Midbrain (tissue), 1 donor: ENCODE results near the gene UVRAG.
A peak's percentile ranks its signal among the peaks of the same experiment; 100 is the strongest.

Experiments
- DNase-seq: peaks from one replicate; lab custom pipeline; 2025; lab: John Stamatoyannopoulos, UW

The UVRAG gene

DNA sequence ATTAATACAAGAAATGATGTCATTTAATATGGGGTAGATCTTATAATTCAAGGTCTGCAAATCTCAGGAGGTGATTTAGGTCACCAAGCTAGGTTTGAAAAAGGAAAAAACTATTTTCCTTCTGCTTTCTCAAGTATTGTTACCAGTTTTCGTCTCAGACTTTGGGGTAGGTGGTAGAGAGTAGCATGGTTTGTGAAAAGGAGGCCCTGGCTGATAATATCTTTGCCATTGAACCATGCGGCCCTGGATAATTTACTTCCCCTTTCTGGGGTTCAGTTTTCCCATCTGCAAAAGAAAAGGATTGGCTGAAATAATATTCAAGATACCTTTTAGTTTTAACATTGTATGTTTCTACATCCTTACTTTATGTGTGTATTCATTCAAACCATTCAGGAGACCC is 299.2 kb downstream of the UVRAG start:
- no peak for DNase-seq

DNA sequence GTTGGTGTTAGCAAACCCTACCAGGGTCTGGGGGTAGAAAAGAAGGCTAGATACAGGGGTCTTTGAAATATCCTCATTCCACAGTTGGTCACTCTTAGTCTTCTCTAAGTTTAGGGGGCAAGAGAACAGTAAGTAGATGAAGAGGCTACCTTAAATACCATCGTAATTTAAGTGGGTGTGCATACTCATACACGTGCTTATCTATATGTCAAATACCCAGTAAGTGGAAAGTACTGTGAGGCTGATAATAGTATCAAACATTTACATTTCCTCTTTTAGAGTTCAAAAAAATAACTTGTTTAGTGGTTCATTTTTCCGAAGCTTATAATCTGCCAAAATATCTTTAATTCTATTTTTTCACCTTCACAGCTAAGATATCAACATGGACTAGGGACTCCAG is 300.5 kb downstream of the UVRAG start:
- no peak for DNase-seq

- DNase-seq = no peak
Observed at GRCh38 chr11:76119032-76119431, 304.0 kb downstream of the UVRAG start.

DNA sequence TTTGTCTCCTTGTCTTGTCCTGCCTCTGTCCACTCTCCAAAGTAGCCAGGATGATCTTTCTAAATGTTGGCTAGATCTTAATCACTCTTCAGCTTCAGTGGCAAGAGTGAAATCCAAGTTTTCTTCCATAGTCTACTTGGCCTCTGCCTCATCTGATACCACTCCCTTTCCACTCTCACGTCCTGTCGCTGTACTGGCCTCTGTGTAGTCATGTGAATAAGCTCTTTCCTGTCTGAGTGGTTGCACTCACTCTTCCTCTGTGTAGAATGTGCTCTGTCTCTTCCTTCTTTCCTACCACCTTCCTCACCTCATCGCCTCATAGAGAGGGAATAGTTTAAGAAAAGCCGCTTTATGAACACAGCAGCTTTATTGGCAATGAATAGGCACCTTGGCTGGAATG is 304.8 kb downstream of the UVRAG start:
- DNase-seq = no peak

DNA sequence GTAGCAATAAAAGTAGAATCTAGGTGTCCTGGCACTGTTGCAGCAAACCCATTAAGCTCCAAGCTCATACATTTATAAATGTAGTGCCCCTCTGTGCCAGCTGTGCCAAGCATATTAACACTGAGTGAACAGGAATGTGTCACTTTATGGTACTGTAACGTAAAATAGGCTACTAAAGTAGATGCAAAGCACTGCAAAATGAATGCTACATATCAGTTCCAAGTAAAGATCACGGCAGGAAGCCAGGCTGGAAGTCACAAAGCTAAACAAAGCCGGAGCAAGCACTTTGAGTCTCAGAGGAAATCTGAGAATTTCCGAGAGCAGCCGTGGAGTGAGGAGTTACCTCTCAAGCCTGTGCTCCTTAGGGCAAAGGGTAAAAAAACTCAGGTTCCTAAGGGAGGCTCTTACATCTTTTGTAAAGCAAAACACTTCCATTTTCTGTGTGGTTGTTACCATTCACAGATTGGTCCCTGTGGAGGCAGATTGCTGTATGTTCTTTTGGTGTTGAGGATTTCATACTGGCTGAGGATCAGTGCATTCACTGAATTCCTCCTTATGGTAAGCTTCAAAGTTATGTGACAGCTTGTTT is 305.6 kb downstream of the UVRAG start:
- DNase-seq = peak; percentile 14

DNA sequence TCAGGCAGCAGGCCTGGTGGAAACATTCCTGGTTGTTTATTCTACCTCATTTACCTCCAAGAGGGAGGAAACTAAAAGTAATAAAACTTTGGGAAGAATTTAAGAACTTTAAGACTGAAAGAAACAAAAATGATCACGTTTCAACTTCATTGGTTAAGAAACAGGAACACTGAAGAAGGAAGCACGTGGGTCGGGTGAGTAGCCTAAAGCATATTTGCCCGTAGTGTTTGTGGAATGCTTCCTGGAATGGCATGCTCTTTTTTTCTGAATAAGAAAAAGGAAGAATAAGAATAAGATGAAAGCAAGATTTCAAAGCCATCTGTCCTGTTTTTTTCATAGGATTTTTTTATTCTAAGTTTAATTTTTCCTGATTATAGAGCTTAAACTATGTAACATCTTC is 308.2 kb downstream of the UVRAG start:
- DNase-seq = no peak

GRCh38 chr11:76124905-76125770 is 310.1 kb downstream of the UVRAG start:
- DNase-seq = no peak

- DNase-seq = no peak
Observed at GRCh38 chr11:76129729-76130128, 314.7 kb downstream of the UVRAG start.

- DNase-seq = no peak
Observed at GRCh38 chr11:76131142-76131541, 316.1 kb downstream of the UVRAG start.

- no peak for DNase-seq
Observed at GRCh38 chr11:76131671-76132631, 316.9 kb downstream of the UVRAG start.

GRCh38 chr11:76134239-76134638 is 319.2 kb downstream of the UVRAG start:
- no peak for DNase-seq

GRCh38 chr11:76135491-76135890 is 320.5 kb downstream of the UVRAG start:
- DNase-seq = no peak

GRCh38 chr11:76139314-76139713 is 324.3 kb downstream of the UVRAG start:
- no peak for DNase-seq

DNA sequence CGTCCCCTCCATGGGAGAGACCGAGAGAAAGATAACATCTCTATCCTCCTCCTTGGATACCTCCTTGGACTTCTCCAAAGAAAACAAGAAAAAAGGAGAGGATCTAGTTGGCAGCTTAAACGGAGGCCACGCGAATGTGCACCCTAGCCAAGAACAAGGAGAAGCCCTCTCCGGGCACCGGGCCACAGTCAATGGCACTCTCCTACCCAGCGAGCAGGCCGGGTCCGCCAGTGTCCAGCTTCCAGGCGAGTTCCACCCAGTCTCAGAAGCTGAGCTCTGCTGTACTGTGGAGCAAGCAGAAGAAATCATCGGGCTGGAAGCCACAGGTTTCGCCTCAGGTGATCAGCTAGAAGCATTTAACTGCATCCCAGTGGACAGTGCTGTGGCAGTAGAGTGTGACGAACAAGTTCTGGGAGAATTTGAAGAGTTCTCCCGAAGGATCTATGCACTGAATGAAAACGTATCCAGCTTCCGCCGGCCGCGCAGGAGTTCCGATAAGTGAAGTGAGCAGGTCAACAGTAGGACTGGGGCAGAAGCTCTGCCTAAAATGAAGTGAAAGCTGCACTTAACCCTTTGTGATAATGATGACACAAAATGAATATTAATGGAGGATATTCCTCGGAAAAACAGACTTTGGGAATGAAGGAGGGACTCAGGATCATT is 326.0 kb downstream of the UVRAG start:
- peak; percentile 49 for DNase-seq

GRCh38 chr11:76141901-76142588 is 327.0 kb downstream of the UVRAG start:
- no peak for DNase-seq

GRCh38 chr11:76143274-76143673 is 328.3 kb downstream of the UVRAG start:
- no peak for DNase-seq

DNA sequence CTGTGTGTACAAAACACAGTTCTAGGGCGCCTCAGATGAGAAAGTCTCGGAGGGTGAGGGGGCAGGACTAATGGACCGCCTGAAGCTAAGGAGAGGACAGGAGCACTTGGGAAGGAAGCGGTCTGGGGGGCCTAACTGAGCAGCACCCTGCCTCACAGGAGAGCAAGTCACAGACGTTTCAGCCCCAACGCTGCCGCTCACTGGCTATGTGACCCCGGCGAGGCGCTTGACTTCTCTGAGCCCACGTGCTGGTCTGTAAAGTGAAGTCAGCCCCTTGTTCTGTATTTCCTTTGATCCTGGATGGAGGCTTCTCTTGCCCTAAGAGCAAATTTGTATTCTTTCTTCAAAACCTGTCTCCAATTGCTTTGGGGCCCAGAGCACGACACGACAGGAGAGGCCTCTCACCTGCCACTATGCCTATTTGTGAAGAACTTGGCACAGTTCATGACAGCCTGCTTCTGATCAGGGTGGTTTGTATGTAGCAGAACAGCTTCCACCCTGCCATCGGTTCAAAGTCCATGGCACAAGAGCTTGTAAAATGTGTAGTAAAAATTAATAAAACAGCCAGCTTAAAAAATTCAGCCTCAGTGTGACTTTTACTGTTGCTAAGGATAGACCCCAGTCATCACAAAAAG is 332.2 kb downstream of the UVRAG start:
- no peak for DNase-seq

DNA sequence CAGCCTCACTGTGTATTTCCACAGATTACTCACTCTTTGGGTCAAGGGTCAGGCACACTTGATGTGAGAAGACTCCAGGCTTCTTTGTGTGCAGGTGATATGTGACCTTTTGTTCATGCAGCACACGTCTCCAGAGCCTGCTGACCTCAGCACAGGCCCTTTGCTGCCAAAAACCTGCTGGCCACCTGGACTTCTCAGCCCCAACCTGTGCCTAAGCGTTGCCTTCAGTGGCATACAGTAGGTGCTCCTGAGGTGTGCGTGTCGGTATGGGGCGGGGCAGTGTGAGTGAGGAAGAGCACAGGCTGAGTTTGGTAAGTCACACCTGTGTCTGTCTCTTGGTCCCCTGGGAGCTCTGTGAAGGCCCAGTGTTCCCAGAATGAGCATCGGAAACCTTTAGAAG is 333.2 kb downstream of the UVRAG start:
- no peak for DNase-seq

DNA sequence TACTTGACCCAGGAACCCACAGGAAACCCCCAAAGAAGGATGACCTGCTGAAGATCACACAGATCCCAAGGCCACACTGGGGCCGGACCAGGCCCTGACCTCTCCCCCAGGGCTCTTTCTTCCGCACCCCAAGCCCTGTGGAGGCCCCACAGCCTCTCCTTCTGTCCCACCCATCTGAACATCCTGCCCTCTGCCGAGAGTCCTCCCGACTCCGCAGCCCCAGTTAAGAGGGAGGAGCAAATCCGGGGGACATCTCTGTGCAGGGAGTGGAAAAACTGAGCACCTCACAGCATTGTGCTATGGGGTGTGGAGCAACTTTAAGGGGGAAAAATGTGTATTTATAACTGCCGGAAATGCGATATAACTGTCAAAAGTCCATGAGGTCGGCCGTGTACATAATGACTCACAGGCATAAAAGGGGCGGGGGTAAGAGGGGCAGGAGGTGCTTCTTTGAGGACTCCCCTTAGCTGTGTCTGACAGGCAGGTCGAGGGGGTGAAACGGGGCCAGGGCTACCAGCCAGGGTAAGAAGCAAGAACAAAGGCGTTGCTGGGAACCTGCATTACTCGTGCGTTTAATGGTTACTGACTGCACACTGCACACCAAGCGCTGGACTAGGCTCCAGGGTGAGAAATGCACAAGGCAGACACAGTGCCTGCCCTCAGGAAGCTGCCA is 334.1 kb downstream of the UVRAG start:
- DNase-seq = no peak

DNA sequence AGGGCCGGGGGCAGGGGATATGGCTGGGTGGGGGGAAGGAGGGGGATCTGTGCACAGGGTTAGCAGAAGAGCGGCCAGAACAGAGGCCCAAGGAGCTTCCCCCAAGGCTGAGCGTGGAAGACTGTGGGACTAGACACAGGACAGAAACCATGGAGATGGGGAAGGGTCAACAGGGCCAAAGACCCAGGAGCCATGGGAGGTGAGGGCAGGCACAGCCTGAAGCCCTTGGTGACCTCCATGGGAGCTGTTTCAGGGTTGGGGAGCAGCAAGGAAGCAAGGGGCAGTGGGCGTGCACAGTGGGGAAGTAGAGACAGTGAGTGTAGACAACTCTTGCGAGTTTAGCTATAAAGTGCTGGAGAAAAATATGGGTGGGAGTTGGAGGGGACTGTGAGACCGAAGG is 334.7 kb downstream of the UVRAG start:
- no peak for DNase-seq
